ENCODE measurements around the gene KRT40. TPM values are rescaled to one million over a fixed set of nuclear protein-coding genes. Genes with fewer than 3 reads are reported as not detected.

The KRT40 gene
- total and polyA plus RNA-seq, 9 of the 15 experiments (the other 6 are each of a cell fraction or from before 2014, with no cell fraction given) = not detected

DNA sequence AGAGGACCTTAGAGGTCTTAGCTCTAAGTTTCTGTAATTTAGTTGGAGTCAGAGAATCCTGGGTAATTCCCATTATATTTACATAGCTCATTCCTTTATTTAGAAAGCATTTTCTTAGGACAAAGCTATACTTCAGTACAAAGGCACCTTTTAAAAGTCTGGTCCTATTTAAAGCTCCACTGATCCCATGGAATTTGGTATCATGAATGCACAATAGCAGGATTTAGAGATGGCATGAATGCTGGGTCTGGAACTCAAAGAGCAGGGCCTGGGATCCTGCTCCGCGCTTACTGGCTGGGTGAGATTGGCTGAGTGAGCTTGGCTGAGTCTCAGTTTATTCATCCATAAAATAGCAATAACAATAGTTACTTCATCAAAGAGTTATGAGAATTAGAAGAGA is 51.5 kb downstream of the KRT40 start:
- no peaks in the 10 kb centered on the region for H3K79me2 ChIP-seq (ENCODE audit: control insufficient read depth, insufficient read depth, low read length)

More for the DNA sequence above, 51.5 kb downstream of the KRT40 start:
- H3K27me3 ChIP-seq (ENCODE audit: control insufficient read depth in 2 of 2, insufficient read depth in 2 of 2, low read length in 2 of 2) = peaks cover 25 to 26% of the 10 kb centered on the region in 2 experiments
- POLR2A ChIA-PET = interaction anchor here (0.5 to 1.8 kb wide), 3 partner anchors 9 to 47 kb away, joined by 3 to 4 read pairs (median 3); no protein-coding TSS in a partner anchor
- H3K4me3 ChIP-seq = no peak overlapping the region
- H3K9ac ChIP-seq (ENCODE audit: insufficient read depth in 1 of 2, low read depth in 2 of 2, low read length in 2 of 2) = no peak overlapping the region
- no peak for FAIRE-seq
- intact Hi-C loops (cut with micrococcal nuclease) (no loop called here), in situ Hi-C loops (cut with MboI) (no loop called here)
- no peak overlapping the region for H3K4me2 ChIP-seq (ENCODE audit: insufficient read depth, low read length)
- WGBS (ENCODE audit: insufficient coverage, low coverage, missing lambda C conversion rate) = 0% methylated on average over 2 of the region's 2 CpGs
- H3K27ac ChIP-seq (ENCODE audit: extremely low read depth, low read depth, low read length) = no peak overlapping the region
- no peak for ATAC-seq
- no peaks in the 10 kb centered on the region for H3K36me3 ChIP-seq (ENCODE audit: control insufficient read depth, insufficient read depth, low read length)
- no peaks in the 10 kb centered on the region for H4K20me1 ChIP-seq (replicated peaks; ENCODE audit: control insufficient read depth, insufficient read depth, low read length)
- peaks cover 0 to 5% of the 10 kb centered on the region in 2 experiments; a peak in 2 of 5 replicates for H3K4me1 ChIP-seq (replicated peaks in 1 of 2; ENCODE audit: control insufficient read depth in 2 of 2, insufficient read depth in 2 of 2, low read length in 2 of 2)
- BruUV-seq (replicated peaks) = no TSS peak
- no peak overlapping the region for H2AFZ ChIP-seq (ENCODE audit: low read depth, low read length)
- H3K9me1 ChIP-seq (ENCODE audit: control insufficient read depth, insufficient read depth, low read length) = no peaks in the 10 kb centered on the region
- CTCF ChIA-PET (ENCODE audit: low intra/inter-chr PET ratio) = interaction anchor here (0.7 kb wide), 1 partner anchor 316 kb away, joined by 3 read pairs; no protein-coding TSS in a partner anchor
- TF ChIP-seq, protein P1, sequence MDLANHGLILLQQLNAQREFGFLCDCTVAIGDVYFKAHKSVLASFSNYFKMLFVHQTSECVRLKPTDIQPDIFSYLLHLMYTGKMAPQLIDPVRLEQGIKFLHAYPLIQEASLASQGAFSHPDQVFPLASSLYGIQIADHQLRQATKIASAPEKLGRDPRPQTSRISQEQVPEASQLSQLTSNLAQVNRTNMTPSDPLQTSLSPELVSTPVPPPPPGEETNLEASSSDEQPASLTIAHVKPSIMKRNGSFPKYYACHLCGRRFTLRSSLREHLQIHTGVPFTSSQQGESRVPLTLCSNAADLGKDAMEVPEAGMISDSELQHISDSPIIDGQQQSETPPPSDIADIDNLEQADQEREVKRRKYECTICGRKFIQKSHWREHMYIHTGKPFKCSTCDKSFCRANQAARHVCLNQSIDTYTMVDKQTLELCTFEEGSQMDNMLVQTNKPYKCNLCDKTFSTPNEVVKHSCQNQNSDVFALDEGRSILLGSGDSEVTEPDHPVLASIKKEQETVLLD (IDR thresholded peaks at IDR 0.05) = no peak
- TF ChIP-seq, protein P2, sequence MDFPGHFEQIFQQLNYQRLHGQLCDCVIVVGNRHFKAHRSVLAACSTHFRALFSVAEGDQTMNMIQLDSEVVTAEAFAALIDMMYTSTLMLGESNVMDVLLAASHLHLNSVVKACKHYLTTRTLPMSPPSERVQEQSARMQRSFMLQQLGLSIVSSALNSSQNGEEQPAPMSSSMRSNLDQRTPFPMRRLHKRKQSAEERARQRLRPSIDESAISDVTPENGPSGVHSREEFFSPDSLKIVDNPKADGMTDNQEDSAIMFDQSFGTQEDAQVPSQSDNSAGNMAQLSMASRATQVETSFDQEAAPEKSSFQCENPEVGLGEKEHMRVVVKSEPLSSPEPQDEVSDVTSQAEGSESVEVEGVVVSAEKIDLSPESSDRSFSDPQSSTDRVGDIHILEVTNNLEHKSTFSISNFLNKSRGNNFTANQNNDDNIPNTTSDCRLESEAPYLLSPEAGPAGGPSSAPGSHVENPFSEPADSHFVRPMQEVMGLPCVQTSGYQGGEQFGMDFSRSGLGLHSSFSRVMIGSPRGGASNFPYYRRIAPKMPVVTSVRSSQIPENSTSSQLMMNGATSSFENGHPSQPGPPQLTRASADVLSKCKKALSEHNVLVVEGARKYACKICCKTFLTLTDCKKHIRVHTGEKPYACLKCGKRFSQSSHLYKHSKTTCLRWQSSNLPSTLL (IDR thresholded peaks at IDR 0.05) = no peak
- no peak for TF ChIP-seq MTA2 (IDR thresholded peaks at IDR 0.05; ENCODE audit: low read depth)
- no peak for DNase-seq (ENCODE audit: extremely low read depth in 1 of 4, low spot score in 3 of 4)
- no peaks in the 10 kb centered on the region for H3K9me3 ChIP-seq (replicated peaks; ENCODE audit: control insufficient read depth, insufficient read depth, low read depth, low read length)

Measured in K562 (cell line).